ENCODE measurements around the gene OGN.

DNA sequence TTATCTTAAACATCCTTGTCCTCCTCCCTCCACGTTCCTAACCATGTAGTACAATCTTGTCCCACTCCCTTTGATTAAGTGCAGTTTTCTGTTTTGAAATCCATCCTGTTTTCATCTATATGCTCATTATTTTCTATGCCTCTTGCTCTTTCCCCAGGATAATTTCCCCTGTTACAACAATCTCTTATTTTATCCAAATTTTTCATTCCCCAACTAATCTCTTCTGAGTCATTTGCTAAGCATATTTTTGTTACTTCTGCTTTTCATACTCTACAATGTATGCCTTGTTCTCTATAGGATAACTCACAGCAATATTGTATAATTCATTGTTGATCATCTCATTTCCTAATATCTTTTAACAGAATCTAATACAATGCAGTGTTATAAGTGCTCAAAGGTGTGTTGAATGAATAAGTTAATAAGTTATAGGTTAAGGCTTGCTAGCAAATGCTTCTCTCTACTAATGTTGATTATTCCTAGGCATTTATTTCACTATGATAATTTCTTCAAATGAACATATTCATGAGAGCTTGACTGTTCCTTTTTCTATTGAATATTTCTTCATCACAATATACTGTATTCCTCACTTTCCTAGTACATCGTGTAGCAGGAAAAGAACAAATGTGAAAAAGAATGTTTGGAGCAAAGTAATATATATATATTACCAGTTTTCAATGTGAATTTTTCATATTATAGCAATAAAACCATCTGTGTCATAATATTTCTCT lies 18.4 kb upstream of the OGN start:
- TF ChIP-seq, protein P1, sequence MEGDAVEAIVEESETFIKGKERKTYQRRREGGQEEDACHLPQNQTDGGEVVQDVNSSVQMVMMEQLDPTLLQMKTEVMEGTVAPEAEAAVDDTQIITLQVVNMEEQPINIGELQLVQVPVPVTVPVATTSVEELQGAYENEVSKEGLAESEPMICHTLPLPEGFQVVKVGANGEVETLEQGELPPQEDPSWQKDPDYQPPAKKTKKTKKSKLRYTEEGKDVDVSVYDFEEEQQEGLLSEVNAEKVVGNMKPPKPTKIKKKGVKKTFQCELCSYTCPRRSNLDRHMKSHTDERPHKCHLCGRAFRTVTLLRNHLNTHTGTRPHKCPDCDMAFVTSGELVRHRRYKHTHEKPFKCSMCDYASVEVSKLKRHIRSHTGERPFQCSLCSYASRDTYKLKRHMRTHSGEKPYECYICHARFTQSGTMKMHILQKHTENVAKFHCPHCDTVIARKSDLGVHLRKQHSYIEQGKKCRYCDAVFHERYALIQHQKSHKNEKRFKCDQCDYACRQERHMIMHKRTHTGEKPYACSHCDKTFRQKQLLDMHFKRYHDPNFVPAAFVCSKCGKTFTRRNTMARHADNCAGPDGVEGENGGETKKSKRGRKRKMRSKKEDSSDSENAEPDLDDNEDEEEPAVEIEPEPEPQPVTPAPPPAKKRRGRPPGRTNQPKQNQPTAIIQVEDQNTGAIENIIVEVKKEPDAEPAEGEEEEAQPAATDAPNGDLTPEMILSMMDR (conservative IDR thresholded peaks at IDR 0.05 in 1 of 2, IDR thresholded peaks at IDR 0.05 in 1 of 2; ENCODE audit: extremely low read depth in 1 of 2, insufficient read depth in 1 of 2, low read depth in 1 of 2, low read length in 2 of 2): no peak
- no peak for TF ChIP-seq EZH2 (IDR thresholded peaks at IDR 0.05; ENCODE audit: borderline replicate concordance, low read length)

Measured in mammary epithelial cell (primary cell).